Stimulated activated CD4-positive, alpha-beta T cell treated with anti-CD3 and anti-CD28 coated beads, TNF-alpha, amount 100 ng/mL, for 1 hour (primary cell): ENCODE results near the gene ADGRB2.

ENCODE experiments used
- DNase-seq, 3 donors: peaks; one replicate each; pipeline ENCODE4 v3.0.0-alpha.2; 2020; ENCODE audit warnings: low read depth in 3 of 3, low spot score in 1 of 3

Gene ADGRB2

GRCh38 chr1:31765041-31765467, 914 bp upstream of the ADGRB2 start:
- DNase-seq, result no peak

GRCh38 chr1:31763671-31764311, 349 bp downstream of the ADGRB2 start:
- no peak for DNase-seq

GRCh38 chr1:31762726-31763670, 1.1 kb downstream of the ADGRB2 start:
- DNase-seq, result peak in 2 of 3 donors; percentile 36 to 64

- no peak for DNase-seq
Observed at GRCh38 chr1:31762323-31762722, 1.8 kb downstream of the ADGRB2 start.

GRCh38 chr1:31761883-31762282, 2.3 kb downstream of the ADGRB2 start:
- DNase-seq, result no peak

GRCh38 chr1:31760471-31761470, 3.4 kb downstream of the ADGRB2 start:
- peak in 2 of 3 donors; percentile 42 to 43 for DNase-seq

GRCh38 chr1:31759298-31760023, 4.7 kb downstream of the ADGRB2 start:
- no peak for DNase-seq

GRCh38 chr1:31758823-31759222, 5.3 kb downstream of the ADGRB2 start:
- DNase-seq, result no peak

- no peak for DNase-seq
Observed at GRCh38 chr1:31757989-31758388, 6.2 kb downstream of the ADGRB2 start.

GRCh38 chr1:31757204-31757679, 6.9 kb downstream of the ADGRB2 start:
- DNase-seq, result no peak

- DNase-seq, result no peak
Observed at GRCh38 chr1:31756578-31756977, 7.6 kb downstream of the ADGRB2 start.

GRCh38 chr1:31755850-31756492, 8.2 kb downstream of the ADGRB2 start:
- DNase-seq, result no peak

- DNase-seq, result no peak
Observed at GRCh38 chr1:31755197-31755611, 8.9 kb downstream of the ADGRB2 start.

GRCh38 chr1:31754397-31754796, 9.7 kb downstream of the ADGRB2 start:
- no peak for DNase-seq

GRCh38 chr1:31753707-31754349, 10.3 kb downstream of the ADGRB2 start:
- DNase-seq, result no peak

GRCh38 chr1:31752952-31753475, 11.1 kb downstream of the ADGRB2 start:
- no peak for DNase-seq

GRCh38 chr1:31752258-31752657, 11.9 kb downstream of the ADGRB2 start:
- DNase-seq, result no peak

GRCh38 chr1:31751822-31752241, 12.3 kb downstream of the ADGRB2 start:
- no peak for DNase-seq
